ENCODE measurements around the gene PET100.
"Not testable (repeated sequence)": the region's sequence is repeated elsewhere in the genome, so short reads cannot be mapped to it uniquely, and the experiment has no call there.

Gene PET100

DNA sequence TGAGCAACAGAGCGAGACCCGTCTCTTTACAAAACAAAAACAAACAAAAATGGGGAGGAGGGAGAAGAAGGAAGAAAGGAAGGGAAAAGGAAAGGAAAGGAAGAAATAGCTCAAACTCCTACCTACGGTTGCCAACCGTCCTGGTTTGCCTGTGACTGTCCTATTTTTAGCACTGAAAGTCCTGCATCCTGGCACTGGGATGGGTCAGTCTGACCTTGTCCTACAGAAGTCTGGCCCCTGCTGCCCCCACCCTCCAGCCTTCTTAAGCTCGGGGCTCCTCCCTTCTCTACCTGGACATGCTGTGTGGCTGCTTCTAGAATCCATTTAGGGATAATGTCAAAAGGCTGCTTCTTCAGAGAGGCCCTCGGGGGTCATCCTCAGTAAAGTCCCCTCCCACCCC, 6.1 kb downstream of the PET100 start:
- no peak for DNase-seq

DNA sequence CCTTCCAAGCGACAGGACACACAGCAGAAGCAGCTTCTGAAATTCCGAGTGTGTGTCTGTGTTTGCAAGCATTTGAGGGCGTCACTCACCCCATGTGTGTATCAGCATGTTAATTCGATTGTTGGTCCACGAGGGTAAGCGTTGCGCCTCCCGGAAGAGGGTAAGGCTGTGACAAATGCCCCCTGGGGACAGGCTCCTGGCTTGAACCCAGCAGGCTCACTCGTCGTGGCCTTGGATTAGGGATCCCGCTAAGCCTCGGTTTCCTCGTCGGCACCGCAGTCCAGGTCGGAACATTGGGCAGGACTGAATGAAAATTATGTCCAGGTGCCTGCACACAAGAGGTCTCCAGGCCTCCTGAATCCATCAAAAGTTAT, 6.7 kb downstream of the PET100 start:
- peak in 1 of 3 experiments; percentile 45 for DNase-seq

GRCh38 chr19:7636691-7637373, 7.2 kb downstream of the PET100 start, which contains the start of gene STXBP2:
Gene STXBP2 (plus strand): TSS chr19:7637110. CDS start chr19:7637150, 40 bp downstream.
- DNase-seq = peak; percentile 82 to 83 (median 82)

DNA sequence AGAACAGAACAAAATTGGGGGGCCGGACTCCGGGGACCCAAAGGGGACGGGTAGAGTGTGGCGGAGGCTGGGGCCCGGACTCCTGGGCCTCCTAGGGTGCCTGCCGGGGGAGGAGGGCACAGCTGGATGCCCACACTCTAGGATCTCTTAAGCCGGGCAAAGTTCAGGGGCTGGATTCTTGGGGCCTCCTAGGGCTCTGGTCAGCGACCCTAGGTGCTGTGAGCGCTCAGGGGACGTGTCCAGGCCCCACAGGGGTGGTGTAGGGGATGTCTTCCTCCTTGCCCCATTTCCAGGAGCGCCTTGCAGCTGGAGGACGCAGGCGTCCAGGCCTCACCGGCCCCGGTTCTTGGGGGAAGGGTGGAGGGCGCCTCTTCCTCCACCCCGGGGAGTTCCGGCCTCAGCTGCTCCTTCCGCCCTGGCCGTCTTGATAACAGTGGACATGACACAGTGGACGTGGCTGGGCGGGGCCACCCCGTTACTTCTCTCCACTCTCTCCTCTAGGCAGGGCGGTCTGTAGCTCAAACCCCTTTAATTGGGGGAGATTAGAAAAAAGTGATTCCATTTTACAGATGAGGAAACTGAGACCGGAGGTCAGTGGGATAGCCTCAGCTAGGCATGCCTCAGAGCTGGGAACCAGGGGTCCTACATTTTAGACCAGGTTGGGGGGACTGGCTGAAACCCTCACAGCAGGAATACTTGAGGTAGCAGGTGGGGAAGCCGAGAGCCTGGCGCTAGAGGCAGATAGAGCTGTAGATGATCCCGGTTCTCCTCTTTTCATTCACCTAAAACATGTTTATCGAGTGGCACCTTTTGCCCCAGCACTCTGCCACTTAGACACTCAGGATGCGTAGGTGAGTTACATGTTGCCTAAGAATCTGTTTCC, 8.0 kb downstream of the PET100 start:
- peak in 2 of 3 experiments; percentile 36 to 38 for DNase-seq

DNA sequence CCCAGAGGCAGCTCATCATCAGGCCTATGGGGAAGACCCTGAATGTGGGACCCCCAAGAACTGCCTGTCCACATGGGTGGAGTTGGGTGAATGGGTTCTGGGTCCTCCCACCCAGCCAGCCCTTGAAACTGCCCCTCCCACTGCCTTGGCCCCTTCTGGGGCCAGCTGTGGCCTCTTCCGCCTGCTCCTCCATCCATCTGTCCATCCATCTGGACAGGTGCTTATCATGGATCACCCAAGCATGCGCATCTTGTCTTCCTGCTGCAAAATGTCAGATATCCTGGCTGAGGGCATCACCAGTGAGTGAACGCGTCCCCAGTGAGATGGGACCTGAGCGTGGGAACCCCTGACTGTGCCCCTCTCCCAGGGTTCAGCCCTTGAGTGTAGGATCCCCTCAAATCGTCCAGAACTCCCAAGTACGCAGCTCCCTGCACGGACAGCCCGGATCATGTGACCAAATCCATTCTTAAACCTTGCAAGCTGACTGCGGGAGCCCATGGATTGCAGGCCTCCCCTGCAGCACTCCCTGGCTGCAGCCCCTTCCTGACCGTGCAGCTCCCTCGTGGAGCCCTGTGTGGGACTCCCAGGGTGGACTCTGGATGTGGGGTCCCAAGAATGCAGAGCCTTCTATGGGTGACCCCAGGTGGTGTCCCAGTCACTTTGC, 9.3 kb downstream of the PET100 start:
- no peak for DNase-seq

DNA sequence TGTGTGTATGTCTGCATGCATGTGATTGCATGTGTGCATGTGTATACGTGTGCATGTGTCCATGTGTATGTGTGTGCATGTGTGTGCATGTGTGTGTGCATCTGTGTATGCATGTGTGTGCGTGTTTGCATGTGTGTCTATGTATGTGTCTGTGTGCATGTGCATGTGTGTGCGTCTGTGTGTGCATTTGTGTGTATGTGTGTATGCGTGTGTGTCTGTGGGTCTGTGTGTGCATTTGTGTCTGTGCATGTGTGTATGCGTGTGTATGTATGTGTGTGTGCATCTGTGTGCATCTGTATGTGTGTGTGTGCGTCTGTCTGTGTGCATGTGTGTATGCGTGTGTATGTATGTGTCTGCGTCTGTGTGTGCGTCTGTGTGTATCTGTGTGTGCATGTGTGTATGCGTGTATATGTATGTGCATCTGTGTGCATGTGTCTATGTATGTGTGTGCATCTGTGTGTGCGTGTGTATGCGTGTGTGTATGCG, 10.3 kb downstream of the PET100 start:
- DNase-seq = no peak

- no peak for DNase-seq
Observed at GRCh38 chr19:7640803-7641202, 11.2 kb downstream of the PET100 start.

- no peak for DNase-seq
Observed at GRCh38 chr19:7641290-7642276, 12.0 kb downstream of the PET100 start.

- no peak for DNase-seq
Observed at GRCh38 chr19:7642295-7643030, 12.9 kb downstream of the PET100 start.

GRCh38 chr19:7643031-7643415, 13.4 kb downstream of the PET100 start:
- DNase-seq = no peak

- DNase-seq = not testable (repeated sequence)
Observed at GRCh38 chr19:7643629-7644549, 14.3 kb downstream of the PET100 start.

DNA sequence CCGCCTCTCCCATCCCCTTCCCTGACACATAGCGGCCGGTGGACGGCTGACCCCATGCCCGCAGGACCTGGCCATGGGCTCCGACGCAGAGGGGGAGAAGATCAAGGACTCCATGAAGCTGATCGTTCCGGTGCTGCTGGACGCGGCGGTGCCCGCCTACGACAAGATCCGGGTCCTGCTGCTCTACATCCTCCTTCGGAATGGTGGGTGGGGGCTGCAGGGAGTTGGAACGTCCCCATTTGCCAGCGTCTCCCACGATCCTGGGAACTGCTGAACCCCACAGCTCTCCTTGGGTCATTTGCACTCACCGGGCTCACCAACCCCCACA, 14.9 kb downstream of the PET100 start:
- DNase-seq = no peak

GRCh38 chr19:7645163-7645562, 15.6 kb downstream of the PET100 start:
- no peak for DNase-seq

- DNase-seq = no peak
Observed at GRCh38 chr19:7645656-7646425, 16.2 kb downstream of the PET100 start.

GRCh38 chr19:7646426-7646700, 16.8 kb downstream of the PET100 start:
- no peak for DNase-seq

DNA sequence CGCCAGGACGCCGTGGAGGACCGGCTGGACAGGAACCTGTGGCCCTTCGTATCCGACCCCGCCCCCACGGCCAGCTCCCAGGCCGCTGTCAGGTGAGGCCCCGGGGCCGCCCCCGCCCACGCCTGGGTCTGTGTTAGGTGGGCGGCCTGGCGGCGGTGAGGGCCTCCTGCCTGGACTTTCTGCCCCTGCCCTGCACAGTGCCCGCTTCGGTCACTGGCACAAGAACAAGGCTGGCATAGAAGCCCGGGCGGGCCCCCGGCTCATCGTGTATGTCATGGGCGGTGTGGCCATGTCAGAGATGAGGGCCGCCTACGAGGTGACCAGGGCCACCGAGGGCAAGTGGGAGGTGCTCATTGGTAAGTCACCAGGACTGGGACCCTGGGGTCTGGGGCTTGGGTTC, 17.6 kb downstream of the PET100 start:
- DNase-seq = no peak

DNA sequence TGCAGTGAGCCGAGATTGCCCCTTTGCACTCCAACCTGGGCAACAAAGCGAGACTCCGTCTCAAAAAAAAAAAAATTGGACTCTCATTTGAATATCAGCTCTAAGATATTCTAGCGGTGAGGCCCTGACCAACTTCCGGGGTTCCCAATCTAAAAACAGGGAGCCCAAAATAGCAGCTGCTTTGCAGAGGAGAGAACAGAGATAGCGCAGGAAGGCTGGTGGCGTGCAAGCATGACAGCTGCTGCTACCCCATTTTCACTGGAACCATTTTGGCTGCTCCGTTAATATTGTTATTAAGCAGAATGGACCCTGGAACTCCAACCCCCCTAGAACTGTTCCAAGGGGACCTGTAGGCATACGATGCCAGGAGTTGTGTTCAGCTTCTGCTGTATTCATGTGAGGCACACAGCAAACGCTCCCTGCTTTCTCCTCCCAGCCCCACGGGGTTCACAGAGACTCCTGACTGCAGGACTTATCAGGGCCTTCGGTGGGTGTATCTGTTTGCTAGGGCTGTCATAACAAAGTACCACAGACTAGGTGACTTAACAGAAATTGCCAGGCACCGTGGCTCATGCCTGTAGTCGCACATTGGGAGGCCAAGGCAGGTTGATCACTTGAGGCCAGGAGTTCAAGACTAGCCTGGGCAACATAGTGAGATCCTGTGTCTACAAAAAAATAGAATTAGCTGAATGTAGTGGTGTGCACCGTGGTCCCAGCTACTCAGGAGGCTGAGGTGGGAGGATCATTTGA, 18.8 kb downstream of the PET100 start:
- no peak for DNase-seq

GRCh38 chr19:7650148-7650547, 20.6 kb downstream of the PET100 start:
- DNase-seq = no peak

DNA sequence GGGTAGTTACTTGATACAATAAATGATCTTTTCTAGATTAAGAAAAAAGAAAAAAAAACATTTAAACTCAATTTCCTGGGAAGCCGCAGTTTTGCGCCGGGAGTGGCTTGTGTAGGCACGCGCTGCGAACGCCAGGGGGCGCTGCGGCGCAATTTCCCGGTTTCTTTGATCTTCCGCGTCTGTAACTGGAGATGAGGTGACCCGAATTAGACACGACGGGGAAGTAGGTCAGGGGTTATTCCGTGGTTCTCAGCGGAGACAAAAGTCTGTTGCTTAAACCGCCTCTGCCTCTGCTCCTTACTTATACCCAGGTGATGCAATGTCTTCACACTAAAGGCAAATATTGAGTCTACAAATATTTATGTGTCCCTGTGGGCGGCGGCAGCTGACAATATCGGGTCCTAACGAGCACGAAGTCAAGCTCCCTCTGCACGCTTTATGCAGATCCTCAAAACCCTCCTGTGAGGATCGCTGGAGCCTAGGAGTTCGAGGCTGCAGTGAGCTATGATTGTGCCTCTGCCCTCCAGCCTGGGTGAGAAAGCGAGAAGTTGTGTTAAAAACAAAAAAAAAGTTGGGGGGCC, 22.6 kb downstream of the PET100 start:
- peak; percentile 67 to 91 (median 80) for DNase-seq

Data from NCI-H1417 (cell line).